Measurements from ENCODE around the gene PHF21A.
A peak's percentile ranks its signal among the peaks of the same experiment; 100 is the strongest.

The PHF21A gene

DNA sequence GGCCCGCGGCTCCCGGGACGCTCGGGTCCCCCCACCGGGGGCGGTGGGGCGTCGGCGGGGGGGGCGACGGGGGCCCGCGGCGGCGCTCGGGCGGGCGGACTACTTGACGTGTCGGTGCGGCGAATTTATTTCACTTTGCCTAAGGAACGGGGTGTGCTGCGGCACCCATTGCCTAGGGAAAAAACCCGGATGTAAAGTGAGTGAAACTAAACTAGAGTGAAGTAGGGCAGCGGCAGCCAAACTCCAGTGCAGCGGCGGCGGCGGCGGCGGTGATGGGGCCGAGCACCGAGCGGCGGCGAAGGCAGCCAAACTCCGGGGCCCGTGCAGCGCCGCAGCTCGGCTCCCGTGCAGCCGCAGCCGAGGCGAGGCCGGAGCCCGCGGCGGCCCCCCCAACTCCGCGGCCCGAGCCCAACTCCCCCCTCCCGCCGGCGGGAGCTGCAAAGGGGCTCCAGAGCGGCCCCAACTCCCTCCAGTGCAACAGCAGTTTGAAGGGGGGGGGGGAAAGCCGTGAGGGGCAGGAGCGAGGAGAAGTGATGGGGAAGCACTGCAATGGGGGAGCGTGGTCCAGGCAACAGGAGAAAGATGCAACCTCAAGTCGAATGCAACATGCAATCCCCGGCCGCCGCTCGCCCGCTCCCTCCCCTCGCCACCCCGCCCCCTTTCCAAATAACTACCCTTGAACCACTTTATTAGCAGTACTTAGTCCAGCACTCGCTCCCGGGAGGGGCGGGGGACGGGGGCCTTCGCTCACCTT, 647 bp upstream of the PHF21A start:
- H3K9ac ChIP-seq (ENCODE audit: low read length): peak overlapping the region; percentile 71
- TF ChIP-seq, protein P1, sequence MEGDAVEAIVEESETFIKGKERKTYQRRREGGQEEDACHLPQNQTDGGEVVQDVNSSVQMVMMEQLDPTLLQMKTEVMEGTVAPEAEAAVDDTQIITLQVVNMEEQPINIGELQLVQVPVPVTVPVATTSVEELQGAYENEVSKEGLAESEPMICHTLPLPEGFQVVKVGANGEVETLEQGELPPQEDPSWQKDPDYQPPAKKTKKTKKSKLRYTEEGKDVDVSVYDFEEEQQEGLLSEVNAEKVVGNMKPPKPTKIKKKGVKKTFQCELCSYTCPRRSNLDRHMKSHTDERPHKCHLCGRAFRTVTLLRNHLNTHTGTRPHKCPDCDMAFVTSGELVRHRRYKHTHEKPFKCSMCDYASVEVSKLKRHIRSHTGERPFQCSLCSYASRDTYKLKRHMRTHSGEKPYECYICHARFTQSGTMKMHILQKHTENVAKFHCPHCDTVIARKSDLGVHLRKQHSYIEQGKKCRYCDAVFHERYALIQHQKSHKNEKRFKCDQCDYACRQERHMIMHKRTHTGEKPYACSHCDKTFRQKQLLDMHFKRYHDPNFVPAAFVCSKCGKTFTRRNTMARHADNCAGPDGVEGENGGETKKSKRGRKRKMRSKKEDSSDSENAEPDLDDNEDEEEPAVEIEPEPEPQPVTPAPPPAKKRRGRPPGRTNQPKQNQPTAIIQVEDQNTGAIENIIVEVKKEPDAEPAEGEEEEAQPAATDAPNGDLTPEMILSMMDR (IDR thresholded peaks at IDR 0.05; ENCODE audit: low read depth, low read length): no peak
- no peak for TF ChIP-seq EZH2phosphoT487 (IDR thresholded peaks at IDR 0.05; ENCODE audit: low read depth)
- H3K27me3 ChIP-seq (ENCODE audit: low read depth, low read length): no peaks in the 10 kb centered on the region
- H3K4me3 ChIP-seq (ENCODE audit: low read length): peak overlapping the region; percentile 96
- peak overlapping the region; percentile 85 for H3K27ac ChIP-seq (ENCODE audit: low read length)
- peaks cover 16% of the 10 kb centered on the region for H4K20me1 ChIP-seq (ENCODE audit: insufficient read depth, low read length)
- peak overlapping the region; percentile 88 for H2AFZ ChIP-seq (ENCODE audit: low read depth, low read length)
- no peaks in the 10 kb centered on the region for H3K9me3 ChIP-seq (ENCODE audit: insufficient read depth, low read length)
- H3K36me3 ChIP-seq (replicated peaks; ENCODE audit: low read depth, low read length): no peaks in the 10 kb centered on the region
- H3K4me2 ChIP-seq (ENCODE audit: low read length): peak overlapping the region; percentile 94
- H3K4me1 ChIP-seq (ENCODE audit: low read length): peaks cover 30% of the 10 kb centered on the region
- H3K79me2 ChIP-seq (ENCODE audit: low read length): peaks cover 33% of the 10 kb centered on the region

DNA sequence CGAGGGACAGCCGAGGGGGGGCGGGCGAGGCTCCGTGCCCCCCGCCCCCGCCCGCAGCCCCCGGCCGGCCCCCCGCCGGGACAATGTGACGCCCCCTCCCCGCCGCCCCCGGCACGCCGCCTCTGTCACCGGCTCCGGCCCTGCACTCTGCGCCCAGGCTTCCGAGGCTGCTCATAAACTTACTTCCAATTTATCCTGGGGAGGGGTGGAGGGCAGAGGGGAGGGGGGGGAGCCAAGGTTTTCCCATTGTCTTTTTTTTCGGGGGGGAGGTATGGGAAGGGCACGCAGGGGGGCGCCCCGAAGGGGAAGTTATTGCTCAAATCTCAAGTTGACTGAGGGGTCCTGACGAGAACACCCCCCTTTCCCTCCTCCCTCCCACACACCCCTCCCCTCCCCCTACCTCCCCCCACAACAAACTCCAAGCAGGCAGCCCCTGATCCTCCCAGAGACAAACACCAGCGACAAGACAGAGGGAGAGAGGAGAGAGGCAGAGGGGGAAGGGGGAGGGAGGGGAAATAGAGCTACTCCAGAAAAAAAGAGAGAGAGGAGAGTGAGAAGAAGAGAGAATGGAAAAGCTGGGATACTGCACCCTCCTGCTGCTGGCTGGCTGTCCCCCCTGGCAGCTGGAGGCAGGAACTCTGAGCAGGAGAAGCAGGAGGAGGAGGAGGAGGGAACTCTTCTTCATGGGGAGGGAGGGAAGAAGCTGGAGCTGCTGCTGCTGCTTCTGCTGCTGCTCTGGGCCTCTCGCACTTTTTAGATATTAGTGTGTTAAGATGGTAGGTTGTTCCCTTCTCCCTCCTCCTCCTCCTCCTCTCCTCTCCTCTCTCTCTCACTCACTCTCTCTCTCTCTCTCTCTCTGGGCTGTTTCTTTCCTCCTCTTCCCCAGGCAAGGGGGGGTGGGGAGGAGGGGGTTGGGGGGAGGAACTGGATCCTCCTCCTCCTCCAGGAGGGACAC, 631 bp downstream of the PHF21A start:
- no peak for TF ChIP-seq EZH2phosphoT487 (IDR thresholded peaks at IDR 0.05; ENCODE audit: low read depth)
- TF ChIP-seq, protein P1 (IDR thresholded peaks at IDR 0.05; ENCODE audit: low read depth, low read length): no peak
- H4K20me1 ChIP-seq (ENCODE audit: insufficient read depth, low read length): peaks cover 21% of the 10 kb centered on the region
- peaks cover 38% of the 10 kb centered on the region for H3K4me1 ChIP-seq (ENCODE audit: low read length)
- peak overlapping the region; percentile 85 for H3K27ac ChIP-seq (ENCODE audit: low read length)
- no peaks in the 10 kb centered on the region for H3K27me3 ChIP-seq (ENCODE audit: low read depth, low read length)
- peak overlapping the region; percentile 90 for H3K4me3 ChIP-seq (ENCODE audit: low read length)
- peak overlapping the region; percentile 73 for H3K4me2 ChIP-seq (ENCODE audit: low read length)
- no peaks in the 10 kb centered on the region for H3K36me3 ChIP-seq (replicated peaks; ENCODE audit: low read depth, low read length)
- H2AFZ ChIP-seq (ENCODE audit: low read depth, low read length): no peak overlapping the region
- no peaks in the 10 kb centered on the region for H3K9me3 ChIP-seq (ENCODE audit: insufficient read depth, low read length)
- H3K79me2 ChIP-seq (ENCODE audit: low read length): peaks cover 46% of the 10 kb centered on the region
- H3K9ac ChIP-seq (ENCODE audit: low read length): peak overlapping the region; percentile 85

DNA sequence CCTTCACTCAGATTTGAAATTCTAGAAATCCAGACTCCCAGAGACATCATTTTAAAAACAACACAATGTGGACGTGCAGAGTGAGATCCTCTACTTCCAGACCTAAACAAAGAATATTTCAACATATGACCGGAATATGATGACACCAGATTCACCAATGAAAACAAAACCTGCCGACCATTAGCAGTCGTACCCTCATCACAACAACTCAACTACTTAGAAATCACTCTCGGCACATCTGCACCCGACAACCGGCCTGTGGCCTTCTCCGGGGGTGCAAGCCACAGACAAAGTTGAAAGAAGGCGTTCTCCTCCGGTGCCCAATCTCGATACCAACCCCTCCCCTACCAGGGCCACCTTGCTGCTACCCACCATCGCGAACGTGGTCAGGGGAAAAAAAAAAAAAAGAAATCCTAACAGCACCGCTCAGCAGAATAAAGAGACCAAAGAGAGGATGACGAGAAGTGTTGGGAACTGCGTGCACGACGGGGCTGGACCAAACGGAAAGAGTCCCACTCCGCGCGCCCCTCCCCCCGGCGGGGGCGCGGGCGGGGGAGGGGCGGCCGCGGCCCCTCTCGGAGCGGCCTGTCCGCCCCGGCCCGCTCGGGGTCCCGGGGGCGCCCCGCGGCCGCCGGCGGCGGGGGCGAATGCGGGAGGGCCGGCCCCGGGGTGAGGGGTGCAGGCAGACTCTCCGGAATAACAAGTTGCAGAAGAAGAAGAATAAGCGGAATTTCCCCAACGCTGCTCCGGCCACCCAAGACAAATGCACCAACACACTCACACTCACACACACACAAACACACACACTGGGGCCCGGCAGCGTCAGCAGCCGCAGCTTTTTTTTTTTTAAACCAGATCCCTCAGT, 1.7 kb downstream of the PHF21A start:
- H3K9ac ChIP-seq (ENCODE audit: low read length): peak overlapping the region; percentile 85
- H4K20me1 ChIP-seq (ENCODE audit: insufficient read depth, low read length): peaks cover 25% of the 10 kb centered on the region
- no peaks in the 10 kb centered on the region for H3K27me3 ChIP-seq (ENCODE audit: low read depth, low read length)
- H3K79me2 ChIP-seq (ENCODE audit: low read length): peaks cover 56% of the 10 kb centered on the region
- H3K36me3 ChIP-seq (replicated peaks; ENCODE audit: low read depth, low read length): no peaks in the 10 kb centered on the region
- peak overlapping the region; percentile 77 for H3K4me2 ChIP-seq (ENCODE audit: low read length)
- H3K9me3 ChIP-seq (ENCODE audit: insufficient read depth, low read length): no peaks in the 10 kb centered on the region
- peak overlapping the region; percentile 66 for H2AFZ ChIP-seq (ENCODE audit: low read depth, low read length)
- peak overlapping the region; percentile 85 for H3K27ac ChIP-seq (ENCODE audit: low read length)
- peak overlapping the region; percentile 90 for H3K4me3 ChIP-seq (ENCODE audit: low read length)
- TF ChIP-seq, protein P1 (IDR thresholded peaks at IDR 0.05; ENCODE audit: low read depth, low read length): no peak
- TF ChIP-seq EZH2phosphoT487 (IDR thresholded peaks at IDR 0.05; ENCODE audit: low read depth): no peak
- peaks cover 48% of the 10 kb centered on the region for H3K4me1 ChIP-seq (ENCODE audit: low read length)

Data from OCI-LY3 (cell line).